HG02973 (cell line): Measurements from ENCODE around the gene VGLL4.
"Not testable (repeated sequence)": the region's sequence is repeated elsewhere in the genome, so short reads cannot be mapped to it uniquely, and the experiment has no call there.

Experiments used
- ATAC-seq: cut with Tn5 transposase; IDR thresholded peaks from one replicate; pipeline ENCODE4 v1.9.1; 2021; ENCODE audit warnings: moderate library complexity; ENCODE audit not compliant: unreplicated experiment

Gene VGLL4, protein sequence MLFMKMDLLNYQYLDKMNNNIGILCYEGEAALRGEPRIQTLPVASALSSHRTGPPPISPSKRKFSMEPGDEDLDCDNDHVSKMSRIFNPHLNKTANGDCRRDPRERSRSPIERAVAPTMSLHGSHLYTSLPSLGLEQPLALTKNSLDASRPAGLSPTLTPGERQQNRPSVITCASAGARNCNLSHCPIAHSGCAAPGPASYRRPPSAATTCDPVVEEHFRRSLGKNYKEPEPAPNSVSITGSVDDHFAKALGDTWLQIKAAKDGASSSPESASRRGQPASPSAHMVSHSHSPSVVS

DNA sequence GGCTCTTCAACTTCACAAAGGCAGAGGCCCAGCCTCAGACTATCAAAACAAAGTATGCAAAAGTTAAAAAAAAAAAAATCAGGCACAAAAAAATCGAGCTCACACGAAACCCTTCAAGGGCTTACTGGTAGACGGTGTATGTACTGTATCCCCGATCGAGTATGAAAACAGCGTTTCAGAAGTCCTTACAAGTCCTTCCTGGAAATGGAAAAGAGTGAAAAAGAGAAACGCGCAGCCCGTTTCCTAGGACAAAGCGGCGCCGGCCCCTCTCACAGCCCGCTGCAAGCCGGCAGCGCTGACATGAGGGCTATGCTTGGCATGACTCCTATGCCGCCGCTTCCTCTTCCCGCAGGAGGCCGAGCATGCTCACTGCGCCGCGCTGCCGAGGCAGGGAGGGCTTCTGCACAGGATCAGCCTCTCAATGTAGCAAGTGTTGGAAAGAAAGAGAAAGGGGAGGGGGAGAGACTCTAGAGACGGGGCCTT, at the start of gene VGLL4:
VGLL4 (minus strand) TSS at position 311 of the 483 bp plus-strand sequence. CDS start 397 bp downstream, outside the sequence.
- ATAC-seq, result peak; percentile 47

DNA sequence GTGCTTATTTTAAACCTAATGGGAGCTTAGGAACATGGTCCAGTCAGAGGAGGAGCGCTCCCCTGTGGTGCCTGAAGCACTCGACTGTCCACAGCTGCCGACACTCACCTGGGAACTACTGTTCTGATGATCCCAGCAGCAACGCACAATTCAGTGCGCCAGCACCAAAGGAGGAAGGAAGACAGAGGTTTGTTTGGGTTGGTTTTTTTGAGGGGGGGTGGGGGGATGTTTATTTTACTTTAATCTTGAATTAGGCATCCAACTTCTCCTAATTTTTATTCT, 48.8 kb upstream of the VGLL4 start:
- no peak for ATAC-seq

DNA sequence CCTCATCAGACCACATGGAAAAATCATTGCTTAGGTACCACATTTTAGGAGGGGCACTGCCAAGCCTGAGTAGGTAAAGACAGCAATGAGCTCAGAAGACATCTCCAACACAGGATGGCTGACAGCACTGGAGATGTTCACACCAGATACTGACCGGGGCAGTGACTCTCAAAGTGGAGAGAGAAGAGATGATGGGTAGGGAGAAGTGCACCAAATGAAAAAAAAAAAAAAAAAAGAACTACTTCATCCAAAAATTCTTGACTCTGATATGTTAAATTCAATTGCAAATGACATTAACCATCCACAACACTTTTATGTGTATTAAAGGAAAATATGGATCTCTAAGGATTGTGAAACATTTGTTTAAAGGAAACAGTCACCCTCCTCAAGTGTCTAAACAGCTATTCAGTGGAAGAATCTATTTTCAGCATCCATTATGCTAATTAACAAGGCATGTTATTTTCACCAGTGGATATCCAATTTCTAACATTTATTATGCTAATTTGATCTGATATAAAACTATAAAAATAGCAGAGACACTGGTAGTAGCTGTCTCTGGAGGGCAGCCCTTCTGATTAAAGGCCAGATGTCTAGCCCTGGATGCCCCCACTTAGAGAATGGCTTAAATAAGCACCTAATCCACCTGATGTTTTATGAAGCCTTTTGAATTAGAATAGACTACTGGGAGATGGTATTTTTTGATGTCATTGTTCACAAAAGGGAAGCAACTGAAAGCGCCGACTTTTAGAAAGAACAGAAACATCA, 48.2 kb upstream of the VGLL4 start:
- no peak for ATAC-seq

DNA sequence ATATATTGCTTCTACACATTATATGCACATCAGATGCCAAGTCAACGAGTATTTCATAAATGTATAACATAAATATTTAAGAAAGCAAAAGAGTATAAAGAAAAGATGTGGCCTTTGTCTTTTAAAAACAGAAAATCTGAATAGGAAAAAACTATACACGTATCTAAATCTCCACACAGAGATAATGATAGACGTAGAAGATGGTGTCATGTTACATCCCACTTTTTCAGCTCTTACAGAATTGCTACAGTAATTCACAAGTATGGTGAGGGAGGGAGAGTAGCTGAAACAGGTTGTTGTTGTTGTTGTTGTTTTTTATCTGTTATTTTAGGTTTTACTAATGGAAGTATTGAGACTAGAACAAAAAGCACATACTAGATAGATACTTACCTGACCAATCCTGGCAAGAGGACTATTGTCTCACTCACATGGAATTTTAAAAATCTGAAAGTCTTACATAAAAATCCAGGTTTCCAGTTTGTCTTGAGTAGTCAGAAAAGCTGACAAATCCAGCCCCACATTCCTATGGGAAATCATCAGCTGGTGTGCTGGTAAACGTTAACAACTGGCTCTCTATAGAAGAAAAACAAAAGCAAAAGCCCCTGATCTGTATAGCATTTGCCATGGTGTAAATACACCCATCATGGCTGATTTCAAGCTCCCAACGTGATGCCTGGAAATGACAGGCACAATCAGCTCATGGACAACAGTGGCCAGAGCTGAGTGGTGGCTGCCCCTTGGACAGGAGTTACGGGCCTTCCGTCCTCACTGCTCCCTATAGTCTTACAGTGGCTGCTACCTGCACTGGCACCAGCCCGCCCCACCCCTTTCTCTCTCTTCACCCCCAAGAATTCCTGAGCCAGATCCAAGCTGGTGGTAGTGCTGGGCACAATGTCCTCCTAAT, 47.4 kb upstream of the VGLL4 start:
- no peak for ATAC-seq

DNA sequence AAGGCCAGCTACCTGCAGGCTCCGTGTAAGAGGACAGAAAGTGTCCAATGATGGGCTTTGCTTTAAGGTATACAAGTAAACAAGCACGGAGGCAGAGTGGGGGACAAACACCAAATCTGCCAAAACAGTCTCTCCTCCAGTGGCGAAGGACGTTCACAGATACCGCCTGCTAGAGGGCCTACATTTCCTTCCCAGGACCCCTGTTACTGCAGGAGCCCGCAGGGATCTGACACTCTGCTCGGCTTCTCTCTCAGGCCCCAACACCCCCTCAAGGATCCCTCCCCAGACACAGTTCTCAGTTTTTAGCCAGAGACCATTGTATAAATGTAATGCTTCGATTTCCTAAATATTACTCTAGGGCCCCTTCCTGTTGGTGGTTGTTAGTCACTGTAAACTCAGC, 46.0 kb upstream of the VGLL4 start:
- ATAC-seq, result no peak

DNA sequence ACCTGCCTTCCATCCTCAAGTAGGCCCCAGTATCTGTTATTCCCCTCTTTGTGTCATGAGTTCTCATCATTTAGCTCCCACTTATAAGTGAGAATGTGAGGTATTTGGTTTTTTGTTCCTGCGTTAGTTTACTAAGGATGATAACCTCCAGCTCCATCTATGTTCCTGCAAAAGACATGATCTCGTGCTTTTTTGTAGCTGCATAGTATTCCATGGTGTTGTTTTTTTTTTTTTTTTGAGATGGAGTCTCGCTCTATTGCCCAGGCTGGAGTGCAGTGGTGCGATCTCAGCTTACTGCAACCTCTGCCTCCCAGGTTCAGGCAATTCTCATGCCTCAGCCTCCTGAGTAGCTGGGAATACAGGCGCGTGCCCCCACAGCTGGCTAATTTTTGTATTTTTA, 41.3 kb upstream of the VGLL4 start:
- ATAC-seq, result not testable (repeated sequence)

DNA sequence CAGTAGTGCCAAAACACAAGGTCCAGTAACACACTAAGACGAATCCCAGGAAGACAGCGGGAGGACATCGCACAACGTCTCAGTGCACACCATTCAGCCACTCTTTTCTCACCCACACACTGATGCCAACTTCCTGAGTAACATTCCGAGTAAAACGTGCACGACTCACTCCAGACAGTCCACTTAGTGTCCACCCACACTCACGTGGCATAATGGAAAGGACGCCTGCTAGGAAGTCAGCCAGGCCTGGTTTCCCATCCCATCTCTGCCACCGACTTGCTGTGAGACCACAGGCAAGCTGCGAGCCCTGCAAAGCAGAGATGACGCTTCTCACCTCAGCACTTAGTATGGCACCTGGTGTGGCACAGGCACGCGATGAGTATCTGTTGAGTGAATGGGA, 36.8 kb upstream of the VGLL4 start:
- no peak for ATAC-seq

DNA sequence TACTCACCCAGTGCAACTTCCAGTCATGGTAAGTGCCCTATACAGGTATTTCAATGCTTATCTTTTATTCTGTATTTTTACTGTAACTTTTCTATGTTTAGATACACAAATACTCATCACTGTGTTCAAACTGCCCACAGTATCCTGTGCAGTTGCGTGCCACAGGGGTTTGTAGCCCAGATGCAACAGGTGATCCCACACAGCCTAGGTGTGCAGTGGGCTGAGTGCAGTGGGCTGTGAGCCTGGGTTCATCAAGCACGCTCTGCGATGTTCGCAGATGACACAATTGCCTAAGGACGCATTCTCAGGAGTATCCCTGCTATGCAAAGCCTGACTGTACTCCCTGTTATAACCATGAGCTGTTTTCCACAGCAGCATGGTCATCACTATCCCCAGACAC, 36.2 kb upstream of the VGLL4 start:
- no peak for ATAC-seq

DNA sequence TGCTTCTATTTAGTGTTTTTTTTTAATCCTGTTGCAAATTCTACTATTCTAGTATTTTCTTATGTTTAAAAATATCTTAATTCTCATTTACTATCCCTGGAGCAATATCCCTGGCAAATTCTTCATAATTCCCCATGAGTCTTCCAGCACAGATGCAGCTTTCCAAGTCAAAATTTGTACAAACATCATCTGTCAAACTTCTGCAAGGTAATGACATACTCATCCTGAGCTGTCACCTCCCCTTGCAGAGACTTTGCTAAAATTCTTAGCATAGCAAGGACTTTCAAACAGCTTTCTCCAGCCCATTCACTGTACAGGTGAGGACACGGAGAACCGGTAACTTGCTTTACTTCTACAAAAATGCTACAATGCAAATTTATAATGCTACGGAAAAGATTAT, 28.6 kb upstream of the VGLL4 start:
- ATAC-seq, result no peak

DNA sequence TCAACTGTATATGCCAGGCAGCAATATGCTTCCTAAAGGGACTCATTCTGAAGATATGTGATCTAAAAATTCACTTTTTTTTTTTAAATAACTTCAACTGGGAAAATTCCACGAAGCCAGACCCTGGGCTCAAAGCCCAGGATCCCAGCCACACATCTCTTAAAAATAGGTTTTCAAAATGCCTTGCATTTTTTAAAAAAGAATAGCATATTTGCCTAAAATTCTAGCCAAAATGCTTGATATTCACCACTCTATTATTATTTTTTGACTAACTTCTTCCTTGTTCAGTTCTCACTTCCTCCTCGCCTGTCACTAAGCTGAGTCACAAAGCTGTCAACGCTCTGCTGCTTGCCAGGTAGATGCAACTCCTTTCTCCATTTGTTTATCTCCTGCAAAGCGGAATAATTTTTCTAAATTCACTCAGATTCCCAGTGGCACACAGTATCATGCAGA, 28.0 kb upstream of the VGLL4 start:
- ATAC-seq, result peak; percentile 65

DNA sequence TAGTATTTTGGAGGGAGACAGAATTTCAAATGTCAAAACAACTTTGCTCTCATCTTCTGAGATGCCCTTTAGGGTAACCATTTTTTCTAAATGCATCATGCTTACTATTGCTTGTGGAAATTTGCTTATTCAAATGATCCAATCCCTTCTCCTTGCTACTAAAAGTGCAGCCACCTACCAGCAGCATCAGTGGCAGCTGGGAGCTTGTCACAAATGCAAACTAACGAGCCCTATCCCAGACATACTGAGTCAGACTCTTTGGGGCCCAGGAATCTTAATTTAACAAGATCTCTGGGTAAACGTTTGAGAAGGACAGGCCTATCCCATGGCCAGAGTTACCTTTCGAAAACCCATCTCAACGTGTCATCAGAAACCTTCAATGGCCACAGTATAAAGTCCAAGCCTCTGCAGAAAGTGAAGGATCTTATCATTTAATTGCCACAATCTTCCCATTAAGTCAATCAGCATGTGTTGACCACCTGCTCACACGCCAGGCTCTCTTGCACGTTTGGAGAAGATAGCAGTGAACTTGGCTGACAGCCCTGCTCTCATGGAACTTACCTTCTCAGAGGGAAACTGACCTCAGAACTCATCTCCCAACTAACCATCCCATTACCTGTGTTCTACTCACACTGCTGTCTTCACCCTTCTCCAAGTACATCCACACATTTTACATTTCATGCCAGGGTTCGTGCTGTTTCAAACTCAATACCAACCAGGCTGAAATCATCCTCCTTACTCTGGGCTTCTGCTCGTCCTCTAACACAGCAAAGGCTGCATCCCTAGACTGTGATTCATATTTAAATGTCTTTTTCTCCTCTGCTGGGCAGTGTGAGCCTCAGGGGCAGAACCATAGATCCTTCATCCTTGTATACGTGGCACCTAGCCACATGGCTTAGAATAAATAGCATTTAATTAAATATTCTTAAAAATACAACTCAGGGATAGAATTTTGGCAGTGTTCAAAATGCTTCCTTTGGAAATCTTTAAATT, 24.8 kb upstream of the VGLL4 start:
- ATAC-seq, result no peak

DNA sequence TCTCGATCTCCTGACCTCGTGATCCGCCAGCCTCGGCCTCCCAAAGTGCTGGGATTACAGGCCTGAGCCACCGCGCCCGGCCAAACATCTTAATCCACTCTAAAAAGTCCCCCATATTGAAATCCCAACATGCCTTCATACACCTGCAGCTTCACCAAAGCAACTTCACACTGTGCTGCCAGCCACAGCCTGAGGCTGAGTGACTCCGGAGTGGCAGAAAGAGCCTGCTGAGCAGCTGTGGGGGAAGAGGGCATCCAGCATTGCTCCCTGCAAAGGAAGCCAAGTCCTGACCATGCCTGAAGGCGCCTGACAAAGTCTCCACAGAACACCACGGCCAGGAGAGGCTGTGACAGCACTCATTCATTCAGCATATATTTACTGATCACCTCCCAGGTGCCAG, 21.6 kb upstream of the VGLL4 start:
- ATAC-seq, result no peak

DNA sequence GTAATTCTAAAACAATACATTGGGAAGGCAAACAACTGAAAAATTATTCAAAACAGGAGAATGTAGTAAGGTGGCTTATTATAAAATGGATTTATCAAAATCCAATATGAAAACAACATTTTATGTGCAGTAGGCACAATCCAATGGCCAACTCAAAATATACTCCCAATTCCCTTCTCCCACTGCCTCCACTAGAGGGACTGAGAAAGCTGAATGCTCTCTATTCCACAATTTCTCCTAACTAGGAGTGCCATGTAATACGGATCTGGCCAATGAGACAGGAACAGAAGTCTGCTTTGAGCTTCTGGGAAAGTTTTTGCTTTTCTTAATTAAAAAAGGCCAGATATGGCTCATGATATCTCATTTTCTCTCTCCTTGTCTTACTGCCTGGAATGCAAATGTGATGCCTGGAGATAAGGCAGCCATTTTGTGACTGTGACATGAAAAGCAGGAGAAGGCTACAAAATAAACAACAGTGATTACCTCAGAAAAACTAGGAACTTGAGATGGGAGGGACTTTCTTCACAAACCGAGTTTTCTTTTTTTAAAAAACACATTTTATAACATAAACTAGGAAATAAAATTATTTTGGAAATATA, 18.8 kb upstream of the VGLL4 start:
- no peak for ATAC-seq

DNA sequence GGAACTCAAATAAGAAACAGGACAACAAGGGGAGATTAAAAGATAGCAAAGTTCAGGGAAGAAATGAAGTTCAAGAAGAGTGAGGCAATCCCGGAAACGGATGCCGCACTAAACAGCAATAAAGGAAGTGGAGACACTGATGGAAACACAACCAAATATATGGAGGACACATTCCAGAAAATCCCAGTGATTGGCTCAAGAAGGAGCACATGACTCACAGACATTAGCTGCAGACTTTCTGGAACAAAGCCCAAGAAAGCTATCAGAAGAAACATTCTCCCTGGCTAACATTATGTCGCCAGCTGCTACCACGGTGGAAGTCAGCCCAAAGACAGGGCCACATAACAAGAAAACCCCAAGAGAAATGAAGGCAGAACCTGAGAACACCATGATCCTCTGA, 18.1 kb upstream of the VGLL4 start:
- no peak for ATAC-seq

DNA sequence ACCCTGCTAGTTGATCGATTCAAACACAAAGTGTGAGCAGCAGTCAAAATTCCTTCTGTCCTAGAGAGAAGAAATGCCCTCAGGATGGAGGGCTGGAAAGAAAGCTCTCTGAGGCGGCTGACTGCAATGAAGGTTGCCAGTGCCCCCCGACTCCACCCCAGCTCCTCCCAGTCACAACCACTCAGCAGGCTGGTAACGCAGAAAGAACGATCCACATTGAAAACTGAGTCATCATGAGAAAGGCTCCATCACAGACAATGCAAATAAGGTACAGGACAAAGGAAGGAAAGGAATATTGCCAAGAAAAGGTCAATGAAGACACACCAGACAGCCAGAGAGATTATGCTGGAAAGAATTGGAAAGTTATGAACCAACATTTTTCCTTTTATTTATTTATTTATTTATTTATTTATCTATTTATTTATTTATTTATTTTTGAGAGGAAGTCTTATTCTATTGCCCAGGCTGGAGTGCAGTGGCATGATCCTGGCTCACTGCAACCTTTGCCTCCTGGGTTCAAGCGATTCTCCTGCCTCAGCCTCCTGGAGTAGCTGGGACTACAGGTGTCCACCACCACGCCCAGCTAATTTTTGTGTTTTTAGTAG, 17.4 kb upstream of the VGLL4 start:
- ATAC-seq, result no peak

DNA sequence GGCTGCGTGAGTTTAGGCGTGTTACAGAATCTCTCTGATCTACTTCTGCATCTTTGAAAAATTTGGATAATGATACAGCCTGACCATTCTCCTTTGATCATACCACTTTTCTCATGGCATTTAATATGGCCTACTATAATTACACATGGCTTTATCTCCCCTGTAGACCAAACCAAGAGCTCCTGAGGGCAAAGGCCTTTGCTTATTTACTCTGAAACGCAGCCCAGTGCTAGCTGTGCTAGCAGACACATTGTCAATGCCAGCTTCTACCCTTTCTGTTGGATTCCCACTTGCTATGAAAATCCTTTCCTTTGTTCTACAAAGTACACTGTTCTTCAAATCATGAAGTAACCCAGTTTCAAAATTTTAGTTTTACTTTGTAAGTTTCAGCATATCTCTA, 16.5 kb upstream of the VGLL4 start:
- ATAC-seq, result no peak

DNA sequence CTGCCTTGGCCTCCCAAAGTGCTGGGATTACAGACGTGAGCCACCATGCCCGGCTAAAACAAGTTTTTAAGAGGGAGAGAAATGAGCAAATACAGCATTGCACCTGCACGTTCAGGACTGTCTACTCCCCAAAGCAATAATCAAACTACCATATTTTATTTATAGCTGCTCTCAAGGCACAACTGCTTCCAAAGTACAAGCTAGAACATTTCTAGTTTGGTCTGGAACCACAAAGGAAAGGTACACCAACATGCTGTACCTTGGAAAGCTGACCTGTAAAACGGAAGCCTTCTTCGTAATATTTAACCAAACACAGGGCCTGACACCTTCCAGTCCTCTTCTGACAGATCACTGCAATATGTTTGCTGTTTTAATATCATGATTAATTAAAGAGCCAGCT, 14.5 kb upstream of the VGLL4 start:
- ATAC-seq, result no peak

DNA sequence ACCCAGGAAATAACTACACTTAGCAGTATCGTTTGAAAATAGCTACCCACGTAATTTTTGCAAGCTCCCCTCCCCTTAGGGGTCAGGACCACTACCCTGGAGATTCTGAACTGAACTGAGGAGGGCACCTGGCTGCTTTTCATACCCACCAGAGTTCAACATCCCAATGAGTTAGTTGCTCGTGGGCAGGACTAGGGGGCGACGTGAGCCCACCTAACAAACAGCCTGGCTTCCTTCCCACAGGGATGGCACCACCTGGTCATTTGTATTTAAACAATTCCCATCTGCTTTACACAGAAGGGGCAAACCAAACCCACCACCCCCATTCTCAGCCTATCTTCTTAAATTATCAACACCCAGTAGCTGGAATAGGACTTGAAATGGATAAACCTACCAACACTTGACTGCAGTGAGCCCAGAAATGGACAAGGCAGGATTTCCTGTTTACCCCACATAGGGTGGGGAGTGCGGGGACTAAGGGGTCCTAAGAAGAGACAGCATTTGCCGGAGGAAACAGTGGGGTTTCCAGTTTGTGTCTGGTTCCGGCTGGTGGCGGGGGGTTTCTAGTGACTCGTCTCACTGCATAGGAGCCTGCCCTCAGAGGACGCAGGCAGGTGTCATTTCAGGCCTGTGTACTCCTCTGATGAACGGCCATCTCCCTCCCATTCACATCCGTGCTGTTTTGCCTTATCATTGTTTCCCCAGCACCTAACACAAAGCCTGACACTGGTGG, 11.6 kb upstream of the VGLL4 start:
- no peak for ATAC-seq

DNA sequence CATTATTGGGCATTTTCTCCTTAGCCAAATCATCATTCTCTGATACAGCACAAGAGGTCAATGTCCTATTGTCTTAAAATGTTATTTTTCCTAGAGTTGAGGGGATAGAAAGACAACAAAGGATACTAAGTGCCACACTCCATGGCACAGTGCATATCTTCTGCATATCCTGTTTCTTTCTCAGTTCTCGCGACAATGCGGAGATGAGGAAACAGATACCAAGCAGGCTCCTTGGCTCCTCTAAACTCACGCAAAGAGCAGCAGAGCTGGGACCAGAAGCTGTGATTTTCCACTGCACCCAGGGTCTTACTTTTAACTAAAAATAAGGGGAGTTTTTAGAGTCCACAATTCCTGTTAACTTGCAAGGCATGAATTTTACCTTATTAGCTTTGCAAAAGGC, 10.5 kb upstream of the VGLL4 start:
- no peak for ATAC-seq
